Body of pancreas (tissue), 4 donors: Measurements from ENCODE around the gene PSMD5. TPM values are rescaled to one million over a fixed set of nuclear protein-coding genes. Genes with fewer than 3 reads are reported as not detected.

Experiments
- ATAC-seq: fragments of 150-250 bp; one replicate; pipeline ENCODE4 v1.9.1; 2016
- DNase-seq, 4 donors: peaks; one replicate each; pipeline ENCODE4 v3.0.0-alpha.2; 2019
- H3K27ac ChIP-seq, 4 donors: fragments of 200-600 bp; sonication (generic); 1 replicate in 3 of 4; 2 replicates in 1 of 4; pipeline versions ENCODE4 v1.5.1 to v1.6.1; 2016 to 2019; ENCODE audit warnings: mild to moderate bottlenecking in 1 of 4, mixed read lengths in 1 of 4, moderate library complexity in 1 of 4
- H3K27me3 ChIP-seq, 2 donors: fragments of 200-600 bp; sonication (generic); one replicate each; pipeline ENCODE4 v1.6.0; 2016; ENCODE audit warnings: mild to moderate bottlenecking in 1 of 2
- H3K36me3 ChIP-seq, 2 donors: fragments of 200-600 bp; sonication (generic); replicated peaks in 1 of 2; 2 replicates each; pipeline ENCODE4 v1.5.1; 2016; ENCODE audit warnings: low read depth in 2 of 2; ENCODE audit not compliant: insufficient read depth in 1 of 2
- H3K4me1 ChIP-seq: fragments of 200-600 bp; sonication (generic); one replicate; pipeline ENCODE4 v1.6.0; 2016
- H3K4me3 ChIP-seq, 2 donors: fragments of 200-600 bp; sonication (generic); 1 replicate in 1 of 2; 2 replicates in 1 of 2; pipeline ENCODE4 v1.5.1; 2016 to 2019
- H3K9me3 ChIP-seq, 3 donors: fragments of 200-600 bp; sonication (generic); 1 replicate in 2 of 3; 2 replicates in 1 of 3; pipeline ENCODE4 v1.5.1; 2016
- CTCF ChIP-seq, 7 experiments: fragments of 450-650 bp in 4 of 7; fragments of 200-600 bp in 3 of 7; sonication (generic) in 3 of 7; IDR thresholded peaks; one replicate each; pipeline ENCODE4 v1.5.1; 2016 to 2019; ENCODE audit warnings: antibody characterized with exemption in 7 of 7
- POLR2A ChIP-seq, 3 donors: fragments of 450-650 bp; IDR thresholded peaks; one replicate each; pipeline ENCODE4 v1.6.1; 2016; ENCODE audit warnings: antibody characterized with exemption in 3 of 3, mild to moderate bottlenecking in 2 of 3
- WGBS, 2 donors: methylation state at CpG; one replicate each; pipeline ENCODE4 v1.1.5; 2017; 5-methylcytosine and 5-hydroxymethylcytosine counted together
- intact Hi-C: fragments of 100-400 bp; cut with DNase I; formaldehyde crosslinking; loops from one replicate; pipeline ENCODE4 v1.15.1; 2023
- total RNA-seq, 2 donors: library from RNA; depleted of rRNA; stranded (reverse); fragments of >200 nt; gene quantifications; one replicate each; pipeline ENCODE4 v1.1.0, GENCODE V29; 2016

Gene PSMD5
- total RNA-seq, 2 donors from 2014 or later: 20.8 to 31.0 TPM

GRCh38 chr9:120875643-120875953, 32.9 kb upstream of the PSMD5 start:
- peak overlapping the region; percentile 30 to 80 (median 60) for H3K27ac ChIP-seq
- WGBS, 2 donors: 54 to 63% methylated on average over 7 of the region's 7 CpGs
- H3K4me1 ChIP-seq: peaks cover 19% of the 10 kb centered on the region
- no peaks in the 10 kb centered on the region for H3K36me3 ChIP-seq
- no peak for ATAC-seq
- DNase-seq: no peak
- H3K9me3 ChIP-seq: no peaks in the 10 kb centered on the region
- H3K4me3 ChIP-seq: no peak overlapping the region
- H3K27me3 ChIP-seq: no peaks in the 10 kb centered on the region
- no peak for TF ChIP-seq CTCF (IDR thresholded peaks at IDR 0.05)
- no peak for TF ChIP-seq POLR2A (IDR thresholded peaks at IDR 0.05)
- intact Hi-C loops: loop anchor here (5.0 kb wide), 1 partner anchor 52 kb away; the partner anchor contains the start of gene TRAF1

- intact Hi-C loops: loop anchor here (5.0 kb wide), 1 partner anchor 52 kb away; the partner anchor contains the start of gene TRAF1
- H3K9me3 ChIP-seq: no peaks in the 10 kb centered on the region
- peaks cover 19% of the 10 kb centered on the region for H3K4me1 ChIP-seq
- DNase-seq (no peak), ATAC-seq (no peak)
- no peak for TF ChIP-seq CTCF (IDR thresholded peaks at IDR 0.05)
- TF ChIP-seq POLR2A (IDR thresholded peaks at IDR 0.05): no peak
- no peaks in the 10 kb centered on the region for H3K36me3 ChIP-seq
- no peaks in the 10 kb centered on the region for H3K27me3 ChIP-seq
- H3K27ac ChIP-seq: no peak overlapping the region
- 86 to 89% methylated on average over 4 of the region's 4 CpGs for WGBS, 2 donors
- no peak overlapping the region for H3K4me3 ChIP-seq
These were observed 32.5 kb upstream of the PSMD5 start for GRCh38 chr9:120875195-120875565.

GRCh38 chr9:120874226-120875194, 31.8 kb upstream of the PSMD5 start:
- TF ChIP-seq POLR2A (IDR thresholded peaks at IDR 0.05): no peak
- TF ChIP-seq CTCF (IDR thresholded peaks at IDR 0.05): no peak
- Histone ChIP-seq H3K4me1 (peaks cover 21% of the 10 kb centered on the region), H3K27me3 (no peaks in the 10 kb centered on the region), H3K4me3 (no peak overlapping the region), H3K27ac (no peak overlapping the region), H3K36me3 (no peaks in the 10 kb centered on the region), H3K9me3 (no peaks in the 10 kb centered on the region)
- intact Hi-C loops: loop anchor here (5.0 kb wide), 1 partner anchor 53 kb away; the partner anchor contains the start of gene TRAF1
- no peak for DNase-seq
- no peak for ATAC-seq
- WGBS, 2 donors: 91 to 93% methylated on average over 10 of the region's 10 CpGs

- no peaks in the 10 kb centered on the region for H3K36me3 ChIP-seq
- 79% methylated on average over 4 of the region's 4 CpGs for WGBS, 2 donors
- H3K4me3 ChIP-seq: no peak overlapping the region
- H3K9me3 ChIP-seq: no peaks in the 10 kb centered on the region
- ATAC-seq (no peak), DNase-seq (peak in 1 of 4 donors; percentile 50)
- H3K27ac ChIP-seq: no peak overlapping the region
- no peaks in the 10 kb centered on the region for H3K27me3 ChIP-seq
- intact Hi-C loops: no loop called here
- H3K4me1 ChIP-seq: peaks cover 26% of the 10 kb centered on the region
- no peak for TF ChIP-seq POLR2A (IDR thresholded peaks at IDR 0.05)
- TF ChIP-seq CTCF (IDR thresholded peaks at IDR 0.05): no peak
These were observed 30.8 kb upstream of the PSMD5 start for GRCh38 chr9:120873512-120873911.
